ENCODE results near the gene CORO7. TPM values are rescaled to one million over a fixed set of nuclear protein-coding genes. Genes with fewer than 3 reads are reported as not detected.

CORO7 gene
- polyA plus RNA-seq, 1 of the 3 experiments (the other 2 are of a cell fraction): 25.8 TPM

DNA sequence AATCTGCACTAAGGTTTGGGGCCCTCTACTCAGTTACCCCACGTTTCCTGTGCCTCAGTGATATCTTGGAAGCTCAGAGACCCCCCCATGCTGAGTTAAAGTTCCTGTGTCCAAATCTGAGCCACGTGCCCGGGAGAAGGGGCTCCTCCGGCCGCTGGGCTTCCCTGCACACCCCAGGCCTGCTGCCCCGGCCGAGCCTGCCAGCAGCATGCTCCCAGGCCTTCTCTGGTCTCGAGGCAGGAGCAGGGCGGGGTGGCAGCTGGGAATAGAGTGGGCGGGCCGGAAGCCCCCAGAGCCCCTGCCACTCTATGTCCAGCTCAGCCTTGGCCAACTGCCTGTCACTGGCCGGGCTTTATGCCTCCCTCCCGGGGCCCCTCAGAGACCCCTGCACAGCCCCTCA is 50.4 kb downstream of the CORO7 start:
- Histone ChIP-seq H3K27me3 (ENCODE audit: insufficient read depth) (no peaks in the 10 kb centered on the region), H3K9me2 (no peaks in the 10 kb centered on the region), H3K4me3 (ENCODE audit: low read depth in 2 of 2, low read length in 1 of 2) (no peak overlapping the region), H3K9ac (no peak overlapping the region), H3K36me3 (replicated peaks in 1 of 2; ENCODE audit: control insufficient read depth in 1 of 2, insufficient read depth in 2 of 2, low read length in 1 of 2) (no peaks in the 10 kb centered on the region), H3K79me2 (ENCODE audit: insufficient read depth) (no peaks in the 10 kb centered on the region), H3K9me3 (no peaks in the 10 kb centered on the region), H3K27ac (ENCODE audit: low read depth in 2 of 2, low read length in 1 of 2) (no peak overlapping the region), H3F3A (replicated peaks; ENCODE audit: insufficient read depth) (no peaks in the 10 kb centered on the region), H3K4me1 (ENCODE audit: control insufficient read depth in 1 of 2, insufficient read depth in 2 of 2, low read depth in 1 of 2, low read length in 1 of 2) (peaks cover 11 to 37% of the 10 kb centered on the region in 2 experiments; a peak in 3 of 4 replicates), H4K20me1 (ENCODE audit: insufficient read depth) (peaks cover 4% of the 10 kb centered on the region; the same call in 1 of the 2 replicates), H2AFZ (ENCODE audit: low read depth) (no peak overlapping the region), H3K4me2 (no peak overlapping the region)
- no peak for TF ChIP-seq JUND (IDR thresholded peaks at IDR 0.05)
- TF ChIP-seq TCF12 (IDR thresholded peaks at IDR 0.05): no peak
- TF ChIP-seq MXI1 (IDR thresholded peaks at IDR 0.05; ENCODE audit: low read depth, low read length): no peak
- TF ChIP-seq, protein P1, sequence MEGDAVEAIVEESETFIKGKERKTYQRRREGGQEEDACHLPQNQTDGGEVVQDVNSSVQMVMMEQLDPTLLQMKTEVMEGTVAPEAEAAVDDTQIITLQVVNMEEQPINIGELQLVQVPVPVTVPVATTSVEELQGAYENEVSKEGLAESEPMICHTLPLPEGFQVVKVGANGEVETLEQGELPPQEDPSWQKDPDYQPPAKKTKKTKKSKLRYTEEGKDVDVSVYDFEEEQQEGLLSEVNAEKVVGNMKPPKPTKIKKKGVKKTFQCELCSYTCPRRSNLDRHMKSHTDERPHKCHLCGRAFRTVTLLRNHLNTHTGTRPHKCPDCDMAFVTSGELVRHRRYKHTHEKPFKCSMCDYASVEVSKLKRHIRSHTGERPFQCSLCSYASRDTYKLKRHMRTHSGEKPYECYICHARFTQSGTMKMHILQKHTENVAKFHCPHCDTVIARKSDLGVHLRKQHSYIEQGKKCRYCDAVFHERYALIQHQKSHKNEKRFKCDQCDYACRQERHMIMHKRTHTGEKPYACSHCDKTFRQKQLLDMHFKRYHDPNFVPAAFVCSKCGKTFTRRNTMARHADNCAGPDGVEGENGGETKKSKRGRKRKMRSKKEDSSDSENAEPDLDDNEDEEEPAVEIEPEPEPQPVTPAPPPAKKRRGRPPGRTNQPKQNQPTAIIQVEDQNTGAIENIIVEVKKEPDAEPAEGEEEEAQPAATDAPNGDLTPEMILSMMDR (IDR thresholded peaks at IDR 0.05): no peak
- TF ChIP-seq, protein P2, sequence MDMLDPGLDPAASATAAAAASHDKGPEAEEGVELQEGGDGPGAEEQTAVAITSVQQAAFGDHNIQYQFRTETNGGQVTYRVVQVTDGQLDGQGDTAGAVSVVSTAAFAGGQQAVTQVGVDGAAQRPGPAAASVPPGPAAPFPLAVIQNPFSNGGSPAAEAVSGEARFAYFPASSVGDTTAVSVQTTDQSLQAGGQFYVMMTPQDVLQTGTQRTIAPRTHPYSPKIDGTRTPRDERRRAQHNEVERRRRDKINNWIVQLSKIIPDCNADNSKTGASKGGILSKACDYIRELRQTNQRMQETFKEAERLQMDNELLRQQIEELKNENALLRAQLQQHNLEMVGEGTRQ (IDR thresholded peaks at IDR 0.05; ENCODE audit: borderline replicate concordance, low read depth, low read length): no peak
- no peak for TF ChIP-seq RCOR1 (IDR thresholded peaks at IDR 0.05; ENCODE audit: low read length)
- TF ChIP-seq, protein P3, sequence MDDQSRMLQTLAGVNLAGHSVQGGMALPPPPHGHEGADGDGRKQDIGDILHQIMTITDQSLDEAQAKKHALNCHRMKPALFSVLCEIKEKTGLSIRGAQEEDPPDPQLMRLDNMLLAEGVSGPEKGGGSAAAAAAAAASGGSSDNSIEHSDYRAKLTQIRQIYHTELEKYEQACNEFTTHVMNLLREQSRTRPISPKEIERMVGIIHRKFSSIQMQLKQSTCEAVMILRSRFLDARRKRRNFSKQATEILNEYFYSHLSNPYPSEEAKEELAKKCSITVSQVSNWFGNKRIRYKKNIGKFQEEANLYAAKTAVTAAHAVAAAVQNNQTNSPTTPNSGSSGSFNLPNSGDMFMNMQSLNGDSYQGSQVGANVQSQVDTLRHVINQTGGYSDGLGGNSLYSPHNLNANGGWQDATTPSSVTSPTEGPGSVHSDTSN (IDR thresholded peaks at IDR 0.05): no peak
- DNase-seq: no peak
- WGBS (ENCODE audit: low lambda C conversion rate): 100% methylated on average over 2 of the region's 13 CpGs
- ChIA-PET CTCF (interaction anchor here (1.2 to 32.1 kb wide), 2 partner anchors 15 to 36 kb away, joined by 4 to 558 read pairs; partner anchors contain the start of gene PAM16), POLR2A (no interaction called here)

DNA sequence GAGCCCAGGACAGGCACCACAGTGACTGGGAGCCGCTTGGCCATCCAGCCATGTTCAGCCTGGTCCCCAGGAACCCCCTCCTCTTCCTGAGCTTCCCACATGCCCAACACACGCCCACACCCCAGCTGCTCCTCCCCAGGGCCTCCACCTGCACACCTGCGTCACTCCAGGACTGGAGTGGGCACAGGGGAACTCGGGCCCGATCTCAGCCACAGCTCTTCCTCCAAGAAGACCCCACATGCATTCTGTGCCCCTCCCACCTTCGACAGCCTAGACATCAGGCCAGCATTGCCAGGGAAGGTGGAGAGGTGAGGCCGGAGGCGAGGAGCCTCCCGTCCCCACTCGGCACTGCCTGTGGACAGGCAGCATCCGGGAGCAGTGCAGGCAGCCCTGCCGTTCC is 50.8 kb downstream of the CORO7 start:
- Histone ChIP-seq H3K27ac (ENCODE audit: low read depth in 2 of 2, low read length in 1 of 2) (no peak overlapping the region), H3K36me3 (replicated peaks in 1 of 2; ENCODE audit: control insufficient read depth in 1 of 2, insufficient read depth in 2 of 2, low read length in 1 of 2) (no peaks in the 10 kb centered on the region), H3K9me3 (no peaks in the 10 kb centered on the region), H3K4me3 (ENCODE audit: low read depth in 2 of 2, low read length in 1 of 2) (no peak overlapping the region), H3K27me3 (ENCODE audit: insufficient read depth) (no peaks in the 10 kb centered on the region), H3F3A (replicated peaks; ENCODE audit: insufficient read depth) (no peaks in the 10 kb centered on the region), H3K4me2 (no peak overlapping the region), H3K79me2 (ENCODE audit: insufficient read depth) (no peaks in the 10 kb centered on the region), H3K9ac (no peak overlapping the region), H3K4me1 (ENCODE audit: control insufficient read depth in 1 of 2, insufficient read depth in 2 of 2, low read depth in 1 of 2, low read length in 1 of 2) (peaks cover 7 to 35% of the 10 kb centered on the region in 2 experiments; a peak in 3 of 4 replicates), H4K20me1 (ENCODE audit: insufficient read depth) (peaks cover 4% of the 10 kb centered on the region; the same call in 1 of the 2 replicates), H3K9me2 (no peaks in the 10 kb centered on the region), H2AFZ (ENCODE audit: low read depth) (no peak overlapping the region)
- ChIA-PET POLR2A (no interaction called here), CTCF (interaction anchor here (1.2 to 32.1 kb wide), 2 partner anchors 14 to 37 kb away, joined by 4 to 558 read pairs; partner anchors contain the start of gene PAM16)
- DNase-seq: no peak
- no peak for TF ChIP-seq YY1 (IDR thresholded peaks at IDR 0.05; ENCODE audit: low read depth)
- TF ChIP-seq, protein P4, sequence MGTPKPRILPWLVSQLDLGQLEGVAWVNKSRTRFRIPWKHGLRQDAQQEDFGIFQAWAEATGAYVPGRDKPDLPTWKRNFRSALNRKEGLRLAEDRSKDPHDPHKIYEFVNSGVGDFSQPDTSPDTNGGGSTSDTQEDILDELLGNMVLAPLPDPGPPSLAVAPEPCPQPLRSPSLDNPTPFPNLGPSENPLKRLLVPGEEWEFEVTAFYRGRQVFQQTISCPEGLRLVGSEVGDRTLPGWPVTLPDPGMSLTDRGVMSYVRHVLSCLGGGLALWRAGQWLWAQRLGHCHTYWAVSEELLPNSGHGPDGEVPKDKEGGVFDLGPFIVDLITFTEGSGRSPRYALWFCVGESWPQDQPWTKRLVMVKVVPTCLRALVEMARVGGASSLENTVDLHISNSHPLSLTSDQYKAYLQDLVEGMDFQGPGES (IDR thresholded peaks at IDR 0.05; ENCODE audit: low read depth, low read length): no peak
- no peak for TF ChIP-seq FOXJ3 (CRISPR knock-in tag; IDR thresholded peaks at IDR 0.05)
- TF ChIP-seq, protein P5, sequence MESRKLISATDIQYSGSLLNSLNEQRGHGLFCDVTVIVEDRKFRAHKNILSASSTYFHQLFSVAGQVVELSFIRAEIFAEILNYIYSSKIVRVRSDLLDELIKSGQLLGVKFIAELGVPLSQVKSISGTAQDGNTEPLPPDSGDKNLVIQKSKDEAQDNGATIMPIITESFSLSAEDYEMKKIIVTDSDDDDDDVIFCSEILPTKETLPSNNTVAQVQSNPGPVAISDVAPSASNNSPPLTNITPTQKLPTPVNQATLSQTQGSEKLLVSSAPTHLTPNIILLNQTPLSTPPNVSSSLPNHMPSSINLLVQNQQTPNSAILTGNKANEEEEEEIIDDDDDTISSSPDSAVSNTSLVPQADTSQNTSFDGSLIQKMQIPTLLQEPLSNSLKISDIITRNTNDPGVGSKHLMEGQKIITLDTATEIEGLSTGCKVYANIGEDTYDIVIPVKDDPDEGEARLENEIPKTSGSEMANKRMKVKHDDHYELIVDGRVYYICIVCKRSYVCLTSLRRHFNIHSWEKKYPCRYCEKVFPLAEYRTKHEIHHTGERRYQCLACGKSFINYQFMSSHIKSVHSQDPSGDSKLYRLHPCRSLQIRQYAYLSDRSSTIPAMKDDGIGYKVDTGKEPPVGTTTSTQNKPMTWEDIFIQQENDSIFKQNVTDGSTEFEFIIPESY (IDR thresholded peaks at IDR 0.05; ENCODE audit: borderline replicate concordance, low read depth): no peak
- no peak for TF ChIP-seq POLR2AphosphoS5 (IDR thresholded peaks at IDR 0.05; ENCODE audit: low read depth, low read length)
- TF ChIP-seq, protein P6, sequence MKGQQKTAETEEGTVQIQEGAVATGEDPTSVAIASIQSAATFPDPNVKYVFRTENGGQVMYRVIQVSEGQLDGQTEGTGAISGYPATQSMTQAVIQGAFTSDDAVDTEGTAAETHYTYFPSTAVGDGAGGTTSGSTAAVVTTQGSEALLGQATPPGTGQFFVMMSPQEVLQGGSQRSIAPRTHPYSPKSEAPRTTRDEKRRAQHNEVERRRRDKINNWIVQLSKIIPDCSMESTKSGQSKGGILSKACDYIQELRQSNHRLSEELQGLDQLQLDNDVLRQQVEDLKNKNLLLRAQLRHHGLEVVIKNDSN (IDR thresholded peaks at IDR 0.05; ENCODE audit: borderline replicate concordance, low read depth): no peak
- 96% methylated on average over 6 of the region's 12 CpGs for WGBS (ENCODE audit: low lambda C conversion rate)

Data from SK-N-SH (cell line).